Measurements from ENCODE around the gene SLC22A4. TPM values are rescaled to one million over a fixed set of nuclear protein-coding genes. Genes with fewer than 3 reads are reported as not detected.

Gene SLC22A4
- total RNA-seq, 1 experiment from 2014 or later: 1.5 TPM

- no peak overlapping the region for H3K27ac ChIP-seq (ENCODE audit: low read length)
- TF ChIP-seq TCF7L2 (IDR thresholded peaks at IDR 0.05; ENCODE audit: low read depth, low read length) (no peak), POLR2AphosphoS5 (IDR thresholded peaks at IDR 0.05; ENCODE audit: low read depth, low read length) (no peak), SIN3A (IDR thresholded peaks at IDR 0.05; ENCODE audit: borderline replicate concordance, insufficient read depth, low read depth, low read length) (no peak), CTCF (IDR thresholded peaks at IDR 0.05) (no peak)
- H3K4me1 ChIP-seq (ENCODE audit: control insufficient read depth, insufficient read depth, low read length): no peaks in the 10 kb centered on the region
- no TSS peak for BruUV-seq (replicated peaks)
- ChIA-PET POLR2A (no interaction called here), CTCF (no interaction called here)
- DNase-seq (ENCODE audit: low read depth, low spot score): no peak
- no peak for ATAC-seq
- H3K36me3 ChIP-seq (ENCODE audit: control insufficient read depth, insufficient read depth, low read length): no peaks in the 10 kb centered on the region
- H3K27me3 ChIP-seq (ENCODE audit: control insufficient read depth, insufficient read depth, low read length): no peaks in the 10 kb centered on the region
- H3K9me3 ChIP-seq (ENCODE audit: control insufficient read depth, insufficient read depth, low read depth, low read length): no peaks in the 10 kb centered on the region
- no peak overlapping the region for H3K4me3 ChIP-seq (ENCODE audit: low read depth in 2 of 2, low read length in 2 of 2)
- intact Hi-C loops (cut with micrococcal nuclease; ENCODE audit: unreplicated experiment) (no loop called here), in situ Hi-C loops (cut with HindIII; ENCODE audit: low pct_unique_long_range_greater_than_20kb, low sequenced_read_pairs) (no loop called here)
Observed at GRCh38 chr5:132362086-132362485, 67.9 kb downstream of the SLC22A4 start.

GRCh38 chr5:132363431-132364112 is 69.4 kb downstream of the SLC22A4 start:
- H3K27me3 ChIP-seq (ENCODE audit: control insufficient read depth, insufficient read depth, low read length): no peaks in the 10 kb centered on the region
- no peak overlapping the region for H3K27ac ChIP-seq (ENCODE audit: low read length)
- H3K36me3 ChIP-seq (ENCODE audit: control insufficient read depth, insufficient read depth, low read length): no peaks in the 10 kb centered on the region
- TF ChIP-seq REST (IDR thresholded peaks at IDR 0.05; ENCODE audit: insufficient read depth in 1 of 2, low read depth in 2 of 2, low read length in 1 of 2) (no peak), SIN3A (IDR thresholded peaks at IDR 0.05; ENCODE audit: borderline replicate concordance, insufficient read depth, low read depth, low read length) (no peak), TCF7L2 (IDR thresholded peaks at IDR 0.05; ENCODE audit: low read depth, low read length) (no peak), CTCF (IDR thresholded peaks at IDR 0.05) (no peak), POLR2AphosphoS5 (IDR thresholded peaks at IDR 0.05; ENCODE audit: low read depth, low read length) (no peak)
- H3K4me1 ChIP-seq (ENCODE audit: control insufficient read depth, insufficient read depth, low read length): no peaks in the 10 kb centered on the region; the same call in 1 of the 2 replicates
- intact Hi-C loops (cut with micrococcal nuclease; ENCODE audit: unreplicated experiment): no loop called here
- no TSS peak for BruUV-seq (replicated peaks)
- in situ Hi-C loops (cut with HindIII; ENCODE audit: low pct_unique_long_range_greater_than_20kb, low sequenced_read_pairs): no loop called here
- ATAC-seq (peak; percentile 63), DNase-seq (ENCODE audit: low read depth, low spot score) (no peak)
- no peaks in the 10 kb centered on the region for H3K9me3 ChIP-seq (ENCODE audit: control insufficient read depth, insufficient read depth, low read depth, low read length)
- no peak overlapping the region for H3K4me3 ChIP-seq (ENCODE audit: low read depth in 2 of 2, low read length in 2 of 2)
- ChIA-PET POLR2A (no interaction called here), CTCF (no interaction called here)

Measured in Panc1 (cell line).